Neural crest cell (in vitro differentiated cells): ENCODE measurements around the gene EDEM3. TPM values are rescaled to one million over a fixed set of nuclear protein-coding genes. Genes with fewer than 3 reads are reported as not detected.

Experiments used
- DNase-seq: peaks from one replicate; pipeline ENCODE4 v3.0.0; 2021; ENCODE audit warnings: low read depth, mixed read lengths, low spot score
- H3K27ac Mint-ChIP-seq: one replicate; pipeline ENCODE4 v1.8.0; 2021; ENCODE audit warnings: mild to moderate bottlenecking, mixed read lengths; ENCODE audit not compliant: unreplicated experiment
- H3K27me3 Mint-ChIP-seq: 2 replicates; pipeline ENCODE4 v1.8.0; 2021; ENCODE audit warnings: low read depth, mild to moderate bottlenecking, mixed read lengths
- H3K36me3 Mint-ChIP-seq: 2 replicates; pipeline ENCODE4 v1.8.0; 2021; ENCODE audit warnings: low read depth, mild to moderate bottlenecking, mixed read lengths
- H3K4me1 Mint-ChIP-seq: 2 replicates; pipeline ENCODE4 v1.8.0; 2021; ENCODE audit warnings: mixed read lengths
- H3K4me3 Mint-ChIP-seq: one replicate; pipeline ENCODE4 v1.8.0; 2021; ENCODE audit warnings: mild to moderate bottlenecking, mixed read lengths
- H3K9me3 Mint-ChIP-seq: 2 replicates; pipeline ENCODE4 v1.8.0; 2021; ENCODE audit warnings: mixed read lengths
- total RNA-seq: library from RNA; stranded (reverse); gene quantifications from 2 replicates; pipeline ENCODE4 v1.2.1, GENCODE V29; 2021
- TF ChIP-seq, protein P1 (sequence below): fragments of 200-600 bp; sonication (generic); conservative IDR thresholded peaks from 2 replicates; pipeline ENCODE4 v1.5.0; 2021; ENCODE audit warnings: antibody characterized with exemption, mild to moderate bottlenecking

The EDEM3 gene
- total RNA-seq, 1 donor from 2014 or later = 19.8 TPM

- Mint-ChIP-seq H3K36me3 (no peaks in the 10 kb centered on the region), H3K4me1 (no peaks in the 10 kb centered on the region), H3K4me3 (no peak overlapping the region), H3K27me3 (peaks cover 3% of the 10 kb centered on the region), H3K27ac (no peak overlapping the region), H3K9me3 (no peaks in the 10 kb centered on the region)
- no peak for DNase-seq
- TF ChIP-seq, protein P1, sequence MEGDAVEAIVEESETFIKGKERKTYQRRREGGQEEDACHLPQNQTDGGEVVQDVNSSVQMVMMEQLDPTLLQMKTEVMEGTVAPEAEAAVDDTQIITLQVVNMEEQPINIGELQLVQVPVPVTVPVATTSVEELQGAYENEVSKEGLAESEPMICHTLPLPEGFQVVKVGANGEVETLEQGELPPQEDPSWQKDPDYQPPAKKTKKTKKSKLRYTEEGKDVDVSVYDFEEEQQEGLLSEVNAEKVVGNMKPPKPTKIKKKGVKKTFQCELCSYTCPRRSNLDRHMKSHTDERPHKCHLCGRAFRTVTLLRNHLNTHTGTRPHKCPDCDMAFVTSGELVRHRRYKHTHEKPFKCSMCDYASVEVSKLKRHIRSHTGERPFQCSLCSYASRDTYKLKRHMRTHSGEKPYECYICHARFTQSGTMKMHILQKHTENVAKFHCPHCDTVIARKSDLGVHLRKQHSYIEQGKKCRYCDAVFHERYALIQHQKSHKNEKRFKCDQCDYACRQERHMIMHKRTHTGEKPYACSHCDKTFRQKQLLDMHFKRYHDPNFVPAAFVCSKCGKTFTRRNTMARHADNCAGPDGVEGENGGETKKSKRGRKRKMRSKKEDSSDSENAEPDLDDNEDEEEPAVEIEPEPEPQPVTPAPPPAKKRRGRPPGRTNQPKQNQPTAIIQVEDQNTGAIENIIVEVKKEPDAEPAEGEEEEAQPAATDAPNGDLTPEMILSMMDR = no peak
Measured at GRCh38 chr1:184775329-184775728, 20.7 kb upstream of the EDEM3 start.

DNA sequence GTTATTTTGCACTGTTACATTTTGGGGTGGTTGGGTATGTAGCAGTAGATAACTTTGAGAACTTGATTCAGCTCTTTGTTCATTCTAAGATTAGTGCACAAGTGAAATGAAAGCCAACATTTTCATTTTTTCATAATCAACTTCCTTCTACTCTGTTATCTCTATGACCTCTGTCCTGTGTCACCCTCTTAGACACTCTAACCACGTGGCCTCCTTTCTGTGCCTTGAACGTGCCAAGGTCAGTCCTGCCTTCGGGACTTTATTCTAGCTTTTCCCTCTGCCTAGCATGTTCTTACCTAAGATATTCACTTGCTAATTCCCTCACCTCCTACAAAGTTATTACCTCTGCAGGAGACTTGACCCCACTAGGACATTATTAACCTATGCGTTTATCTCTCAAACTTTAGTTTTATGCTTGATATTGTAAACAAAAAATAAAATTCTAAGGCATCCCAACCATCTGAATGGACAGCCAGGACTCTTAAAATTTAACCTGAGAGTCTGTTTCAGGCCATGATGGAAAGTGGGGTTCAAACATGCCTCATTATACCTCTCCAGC lies 19.2 kb upstream of the EDEM3 start:
- no peaks in the 10 kb centered on the region for H3K4me1 Mint-ChIP-seq
- DNase-seq = no peak
- TF ChIP-seq, protein P1 = no peak
- peaks cover 12% of the 10 kb centered on the region for H3K27me3 Mint-ChIP-seq
- no peaks in the 10 kb centered on the region for H3K36me3 Mint-ChIP-seq
- no peaks in the 10 kb centered on the region for H3K9me3 Mint-ChIP-seq
- no peak overlapping the region for H3K27ac Mint-ChIP-seq
- no peak overlapping the region for H3K4me3 Mint-ChIP-seq

DNA sequence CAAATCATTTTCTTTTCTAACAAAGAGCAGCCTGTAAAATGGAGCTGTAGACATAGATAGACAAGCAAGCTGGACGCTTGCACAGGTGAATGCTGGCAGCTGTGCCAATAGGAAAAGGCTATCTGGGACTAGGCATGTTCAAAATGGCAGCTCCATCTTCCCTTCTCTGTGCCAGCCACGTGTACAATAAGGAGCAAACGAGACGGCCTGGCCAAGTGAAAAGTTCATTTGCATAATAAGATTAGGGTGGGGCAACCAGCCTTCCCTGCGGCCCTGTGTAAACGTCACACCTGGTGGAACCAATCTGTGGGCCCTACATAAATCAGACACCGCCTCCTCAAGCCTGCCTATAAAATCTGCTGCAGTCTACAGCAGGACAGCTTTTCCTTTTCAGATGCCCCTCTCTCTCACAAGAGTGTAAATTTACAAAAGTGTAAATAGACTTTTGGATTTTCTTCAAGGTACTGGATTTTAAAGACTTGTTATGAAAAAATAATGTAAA lies 16.6 kb upstream of the EDEM3 start:
- H3K36me3 Mint-ChIP-seq = no peaks in the 10 kb centered on the region
- H3K9me3 Mint-ChIP-seq = no peaks in the 10 kb centered on the region
- H3K27ac Mint-ChIP-seq = no peak overlapping the region
- no peak for DNase-seq
- H3K4me1 Mint-ChIP-seq = no peaks in the 10 kb centered on the region
- no peak overlapping the region for H3K4me3 Mint-ChIP-seq
- TF ChIP-seq, protein P1 = no peak
- peaks cover 20% of the 10 kb centered on the region for H3K27me3 Mint-ChIP-seq

DNA sequence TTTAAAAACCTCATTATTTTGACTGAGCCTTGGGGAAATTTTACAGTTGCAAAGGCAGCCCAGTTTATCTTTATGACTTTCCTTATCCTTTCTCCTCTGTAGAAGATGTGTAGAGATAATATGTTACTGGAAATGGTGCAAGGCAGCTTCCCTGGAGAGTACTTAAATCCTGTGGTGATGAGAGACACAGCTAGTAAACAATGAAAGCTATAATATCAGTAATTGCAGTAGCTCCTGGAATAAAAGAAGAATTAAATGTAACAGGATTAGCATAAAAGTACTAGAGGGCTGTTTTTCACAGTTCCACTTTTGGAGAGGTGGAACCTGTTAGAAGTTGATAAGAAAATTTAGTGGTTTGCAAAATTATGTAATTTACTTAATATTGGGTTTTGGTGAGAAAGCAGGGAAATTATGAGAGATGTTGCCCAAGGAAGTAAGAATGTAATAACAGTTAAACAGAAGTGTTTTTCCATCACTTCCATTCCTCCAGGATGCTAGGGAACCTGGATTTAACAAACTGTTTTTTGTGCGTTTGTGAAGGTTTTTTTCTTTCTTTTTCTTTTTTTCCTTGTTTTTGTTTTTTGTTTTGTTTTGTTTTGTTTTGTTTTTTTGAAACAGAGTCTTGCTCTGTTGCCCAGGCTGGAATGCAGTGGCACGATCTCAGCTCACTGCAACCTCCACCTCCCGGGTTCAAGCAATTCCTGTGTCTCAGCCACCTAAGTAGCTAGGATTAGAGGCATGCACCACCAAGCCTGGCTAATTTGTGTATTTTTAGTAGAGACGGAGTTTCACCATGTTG lies 15.7 kb upstream of the EDEM3 start:
- peaks cover 20% of the 10 kb centered on the region for H3K27me3 Mint-ChIP-seq
- no peak for DNase-seq
- no peak overlapping the region for H3K4me3 Mint-ChIP-seq
- no peaks in the 10 kb centered on the region for H3K36me3 Mint-ChIP-seq
- H3K4me1 Mint-ChIP-seq = no peaks in the 10 kb centered on the region
- TF ChIP-seq, protein P1 = no peak
- H3K27ac Mint-ChIP-seq = no peak overlapping the region
- no peaks in the 10 kb centered on the region for H3K9me3 Mint-ChIP-seq

DNA sequence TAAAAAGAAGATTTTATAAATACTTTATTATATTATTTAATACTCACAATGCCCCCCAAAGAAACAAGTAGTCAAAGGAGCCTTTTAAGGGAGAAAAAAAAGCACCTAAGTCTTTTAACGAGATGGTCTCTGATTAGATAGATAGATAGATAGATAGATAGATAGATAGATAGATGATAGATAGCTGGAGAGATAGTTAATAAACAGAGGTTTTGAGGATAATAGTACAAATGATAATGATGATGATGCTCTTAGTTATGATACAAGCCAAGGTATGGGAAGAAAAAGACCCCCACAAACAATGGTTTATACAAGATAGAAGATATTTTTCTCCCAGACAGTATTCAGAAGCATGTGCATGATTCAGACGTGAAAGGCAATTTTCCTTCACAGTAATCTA lies 14.6 kb upstream of the EDEM3 start:
- no peak overlapping the region for H3K4me3 Mint-ChIP-seq
- no peak for DNase-seq
- peaks cover 18% of the 10 kb centered on the region for H3K27me3 Mint-ChIP-seq
- TF ChIP-seq, protein P1 = no peak
- H3K9me3 Mint-ChIP-seq = no peaks in the 10 kb centered on the region
- no peak overlapping the region for H3K27ac Mint-ChIP-seq
- H3K4me1 Mint-ChIP-seq = no peaks in the 10 kb centered on the region
- no peaks in the 10 kb centered on the region for H3K36me3 Mint-ChIP-seq
